GM10248 (cell line): ENCODE measurements around the gene GRIK5.
"Not testable (repeated sequence)": the region's sequence is repeated elsewhere in the genome, so short reads cannot be mapped to it uniquely, and the experiment has no call there.

ENCODE experiments used
- CTCF ChIA-PET: fragments of 300-600 bp; sonication (Branson Sonifier 250); formaldehyde crosslinking; extraction: SDS; loops from one replicate; lab custom pipeline; 2021; ENCODE audit warnings: antibody characterized with exemption; lab: Yijun Ruan, JAX
- POLR2A ChIA-PET: fragments of 350-650 bp; sonication (Branson Sonifier 250); formaldehyde crosslinking; extraction: SDS; loops from one replicate; lab custom pipeline; 2020; ENCODE audit warnings: antibody characterized with exemption; lab: Yijun Ruan, JAX
- DNase-seq: peaks from one replicate; pipeline ENCODE4 v3.0.0; 2012; ENCODE audit errors: extremely low spot score
- TF ChIP-seq, protein P1 (sequence below): IDR thresholded peaks from 2 replicates; pipeline ENCODE4 v1.5.1; 2012; ENCODE audit warnings: mild to moderate bottlenecking, low read depth; ENCODE audit errors: extremely low read depth, missing control alignments, control extremely low read depth

The GRIK5 gene

DNA sequence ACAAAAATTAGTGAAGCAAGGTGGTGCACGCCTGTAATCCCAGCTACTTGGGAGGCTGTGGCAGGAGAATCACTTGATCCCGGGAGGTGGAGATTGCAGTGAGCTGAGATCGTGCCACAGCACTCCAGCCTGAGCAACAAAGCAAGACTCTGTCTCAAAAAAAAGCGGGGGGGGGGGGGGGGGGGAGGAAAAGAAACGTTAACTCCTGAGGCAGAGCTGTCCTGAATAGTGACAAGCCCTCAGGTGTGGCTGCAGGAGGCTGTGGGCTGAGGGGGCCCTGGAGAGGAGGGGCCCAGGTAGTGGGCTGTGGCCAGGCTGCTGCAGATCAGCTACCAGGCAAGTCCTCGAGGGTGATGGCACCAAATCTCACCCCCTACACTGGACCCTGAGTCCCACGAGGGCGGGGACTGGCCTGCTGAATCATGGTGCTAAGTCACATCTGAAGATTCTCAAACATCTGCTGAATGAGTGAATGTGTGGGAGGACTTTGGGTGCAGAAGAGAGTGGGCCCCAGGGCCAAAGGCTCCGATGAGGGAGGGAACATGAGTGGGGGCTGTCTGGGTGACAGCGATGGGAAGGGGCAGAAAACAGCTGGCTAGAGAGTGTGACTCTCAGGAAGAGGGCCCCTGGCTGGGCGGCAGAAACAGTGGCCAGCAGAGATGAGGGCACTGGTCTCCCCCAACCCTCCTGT is 51.4 kb downstream of the GRIK5 start:
- CTCF ChIA-PET, result interaction anchor here (2.2 to 2.3 kb wide), 2 partner anchors 10 to 16 kb away, joined by 6 read pairs; no protein-coding TSS in a partner anchor
- TF ChIP-seq, protein P1, sequence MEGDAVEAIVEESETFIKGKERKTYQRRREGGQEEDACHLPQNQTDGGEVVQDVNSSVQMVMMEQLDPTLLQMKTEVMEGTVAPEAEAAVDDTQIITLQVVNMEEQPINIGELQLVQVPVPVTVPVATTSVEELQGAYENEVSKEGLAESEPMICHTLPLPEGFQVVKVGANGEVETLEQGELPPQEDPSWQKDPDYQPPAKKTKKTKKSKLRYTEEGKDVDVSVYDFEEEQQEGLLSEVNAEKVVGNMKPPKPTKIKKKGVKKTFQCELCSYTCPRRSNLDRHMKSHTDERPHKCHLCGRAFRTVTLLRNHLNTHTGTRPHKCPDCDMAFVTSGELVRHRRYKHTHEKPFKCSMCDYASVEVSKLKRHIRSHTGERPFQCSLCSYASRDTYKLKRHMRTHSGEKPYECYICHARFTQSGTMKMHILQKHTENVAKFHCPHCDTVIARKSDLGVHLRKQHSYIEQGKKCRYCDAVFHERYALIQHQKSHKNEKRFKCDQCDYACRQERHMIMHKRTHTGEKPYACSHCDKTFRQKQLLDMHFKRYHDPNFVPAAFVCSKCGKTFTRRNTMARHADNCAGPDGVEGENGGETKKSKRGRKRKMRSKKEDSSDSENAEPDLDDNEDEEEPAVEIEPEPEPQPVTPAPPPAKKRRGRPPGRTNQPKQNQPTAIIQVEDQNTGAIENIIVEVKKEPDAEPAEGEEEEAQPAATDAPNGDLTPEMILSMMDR, result no peak
- POLR2A ChIA-PET, result interaction anchor here (0.7 kb wide), 1 partner anchor 60 kb away, joined by 9 read pairs; no protein-coding TSS in a partner anchor
- DNase-seq, result no peak

DNA sequence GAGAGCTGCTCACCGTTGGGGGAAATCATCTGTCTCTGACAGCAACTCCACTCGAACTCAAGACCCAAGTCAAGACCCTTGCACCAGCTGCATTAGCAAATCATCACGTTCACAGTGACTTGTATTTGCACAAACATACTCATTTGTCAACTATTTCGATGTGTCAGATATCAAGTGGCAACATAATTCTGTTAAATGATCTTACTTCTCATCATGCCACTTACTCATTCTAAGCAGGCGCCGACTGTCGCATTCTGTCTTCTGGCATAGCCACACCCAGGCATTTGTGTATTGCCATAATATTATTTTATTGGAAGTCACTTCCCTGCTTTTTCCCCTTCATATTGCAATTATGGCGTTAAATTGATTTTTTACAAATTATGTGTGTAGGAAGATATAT is 53.0 kb downstream of the GRIK5 start:
- DNase-seq, result no peak
- TF ChIP-seq, protein P1, result no peak
- POLR2A ChIA-PET, result no interaction called here
- CTCF ChIA-PET, result interaction anchor here (2.2 kb wide), 1 partner anchor 12 kb away, joined by 6 read pairs; no protein-coding TSS in a partner anchor

DNA sequence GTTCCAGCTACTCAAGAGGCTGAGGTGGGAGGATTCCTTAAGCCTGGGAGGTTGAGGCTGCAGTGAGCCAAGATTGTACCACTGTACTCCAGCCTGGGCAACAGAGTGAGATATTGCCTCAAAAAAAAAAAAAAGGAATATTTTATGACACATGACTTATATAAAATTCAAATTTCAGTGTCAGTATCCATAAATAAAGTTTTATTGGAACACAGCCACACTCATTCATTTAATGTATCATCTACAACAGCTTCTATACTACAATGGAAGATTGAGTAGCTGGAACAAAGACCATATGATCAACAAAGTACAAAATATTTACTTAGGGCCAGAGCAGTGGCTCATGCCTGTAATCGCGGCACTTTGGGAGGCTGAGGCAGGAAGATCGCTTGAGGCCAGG is 57.3 kb downstream of the GRIK5 start:
- DNase-seq, POLR2A ChIA-PET: not testable (repeated sequence)
- CTCF ChIA-PET, result interaction anchor here (0.7 to 1.3 kb wide), 2 partner anchors 13 to 34 kb away, joined by 3 read pairs; no protein-coding TSS in a partner anchor

DNA sequence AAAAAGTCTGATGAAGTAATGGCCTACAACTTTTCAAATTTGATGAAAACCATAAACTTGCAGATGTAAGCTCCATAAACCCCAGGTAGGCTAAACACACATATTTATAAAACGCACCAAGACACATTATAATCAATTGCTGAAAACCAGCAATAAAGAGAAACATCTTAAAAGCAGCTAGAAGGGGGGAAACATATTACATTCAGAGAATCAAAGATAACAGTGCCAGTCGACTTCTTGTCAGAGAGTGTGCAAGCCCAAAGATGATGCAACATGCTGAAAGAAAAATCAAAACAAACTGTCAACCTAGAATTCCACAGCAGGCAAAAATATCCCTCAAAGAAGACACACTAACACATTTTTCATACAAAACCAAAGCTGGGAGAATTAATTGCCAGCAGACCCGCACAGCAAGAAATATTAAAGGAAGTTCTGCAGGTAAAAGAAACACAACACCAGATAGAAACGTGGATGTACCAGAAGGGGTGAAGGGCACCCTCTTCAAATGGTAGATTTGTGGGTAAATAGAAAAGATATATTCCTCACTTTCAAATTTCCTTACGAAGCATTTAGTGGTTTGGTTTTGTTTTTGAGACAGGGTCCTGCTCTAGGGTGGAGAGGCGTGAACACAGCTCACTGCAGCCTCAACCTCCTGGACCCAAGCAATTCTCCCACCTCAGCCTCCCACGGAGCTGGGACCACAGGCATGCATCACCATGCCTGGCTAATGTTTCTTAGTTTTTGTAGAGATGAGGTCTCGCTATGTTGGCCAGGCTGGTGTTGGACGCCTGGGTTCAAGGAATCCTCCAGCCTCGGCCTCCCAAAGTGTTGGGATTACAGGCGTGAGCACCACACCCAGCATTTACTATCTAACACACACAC is 59.5 kb downstream of the GRIK5 start:
- DNase-seq, result no peak
- ChIA-PET POLR2A (interaction anchor here (0.6 kb wide), 1 partner anchor 86 kb away, joined by 3 read pairs; no protein-coding TSS in a partner anchor), CTCF (interaction anchor here (0.8 to 1.2 kb wide), 3 partner anchors 10 to 187 kb away, joined by 3 to 4 read pairs (median 3); no protein-coding TSS in a partner anchor)
- TF ChIP-seq, protein P1, result no peak

DNA sequence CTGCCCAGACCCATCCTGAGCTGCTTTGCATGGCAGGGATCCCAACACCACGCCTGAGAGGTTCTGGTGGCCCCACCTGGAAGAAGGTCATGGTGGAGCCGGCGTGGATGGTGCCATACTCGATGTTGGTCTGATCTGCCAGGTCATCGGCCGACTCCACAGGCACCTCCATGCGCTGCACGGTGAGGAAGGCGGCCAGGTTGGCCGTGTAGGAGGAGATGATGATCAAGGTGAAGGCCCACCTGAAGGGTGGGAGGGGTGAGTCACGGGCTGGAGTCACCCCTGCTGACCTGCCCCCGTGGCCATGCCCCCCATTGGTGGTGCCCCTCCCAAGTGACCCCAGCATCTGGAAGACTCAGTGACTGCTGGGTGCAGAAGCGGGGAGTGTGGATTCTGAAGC is 63.4 kb downstream of the GRIK5 start:
- DNase-seq, result no peak
- TF ChIP-seq, protein P1, result no peak
- CTCF ChIA-PET, result no interaction called here
- POLR2A ChIA-PET, result no interaction called here

DNA sequence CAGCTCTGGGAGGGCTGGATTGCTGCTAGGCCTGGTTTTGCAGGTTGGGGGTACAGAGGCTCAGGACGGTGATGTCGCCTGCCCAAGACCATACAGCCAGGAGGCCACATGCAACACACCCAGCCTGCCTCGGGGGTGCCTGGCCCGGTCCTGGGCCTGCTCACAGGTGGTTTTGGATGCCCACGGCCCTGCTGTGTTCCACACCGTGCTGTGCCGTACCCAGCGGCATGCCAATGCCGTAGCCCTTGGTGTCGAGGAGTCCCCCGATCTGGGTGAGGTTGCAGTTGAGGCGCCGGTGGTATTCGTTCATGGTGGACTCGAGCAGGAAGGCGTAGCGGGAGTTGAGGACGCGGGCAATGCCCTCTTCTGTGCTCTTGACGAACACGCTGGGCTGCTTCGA is 64.5 kb downstream of the GRIK5 start:
- TF ChIP-seq, protein P1, result no peak
- CTCF ChIA-PET, result no interaction called here
- POLR2A ChIA-PET, result no interaction called here
- DNase-seq, result no peak
